SK-N-SH (cell line): ENCODE data around the gene DCUN1D1. TPM values are rescaled to one million over a fixed set of nuclear protein-coding genes. Genes with fewer than 3 reads are reported as not detected.

Source experiments
- CTCF ChIA-PET: fragments of 300-600, 350-600 bp; formaldehyde crosslinking; extraction: SDS; loops from one replicate; lab custom pipeline; 2021; lab: Yijun Ruan, JAX
- POLR2A ChIA-PET: fragments of 350-600 bp; sonication (Branson Sonifier 250); formaldehyde crosslinking; extraction: SDS; loops from one replicate; lab custom pipeline; 2020; ENCODE audit warnings: antibody characterized with exemption, inconsistent platforms; lab: Yijun Ruan, JAX
- DNase-seq: peaks from one replicate; pipeline ENCODE4 v3.0.0; 2012
- H2AFZ ChIP-seq: fragments of 200-600 bp; sonication (generic); 2 replicates; pipeline ENCODE4 v1.8.1; 2016; ENCODE audit warnings: antibody characterized with exemption, mild to moderate bottlenecking, low read depth
- H3F3A ChIP-seq: fragments of 200-600 bp; sonication (generic); replicated peaks from 2 replicates; pipeline ENCODE3; 2016; ENCODE audit warnings: antibody characterized with exemption, mild to moderate bottlenecking; ENCODE audit not compliant: insufficient read depth
- H3K27ac ChIP-seq, 2 experiments: fragments of 200-500 bp in 1 of 2; fragments of 200-600 bp in 1 of 2; sonication (Bioruptor generic) in 1 of 2; sonication (generic), shearing (Covaris generic) in 1 of 2; 2 replicates each; pipeline versions ENCODE4 v1.5.1 to v1.6.1; 2014 to 2016; ENCODE audit warnings: low read depth in 2 of 2, inconsistent platforms in 1 of 2, low read length in 1 of 2, mild to moderate bottlenecking in 1 of 2, mixed read lengths in 1 of 2
- H3K27me3 ChIP-seq: fragments of 200-600 bp; sonication (generic), shearing (Covaris generic); 2 replicates; pipeline ENCODE4 v1.6.1; 2016; ENCODE audit warnings: mixed run types; ENCODE audit not compliant: insufficient read depth
- H3K36me3 ChIP-seq, 2 experiments: fragments of 200-500 bp in 1 of 2; fragments of 200-600 bp in 1 of 2; sonication (Bioruptor generic) in 1 of 2; sonication (generic) in 1 of 2; replicated peaks in 1 of 2; 2 replicates each; pipeline versions ENCODE3 to v1.5.1; 2014 to 2016; ENCODE audit warnings: low read length in 1 of 2, mild to moderate bottlenecking in 1 of 2; ENCODE audit not compliant: insufficient read depth in 2 of 2, control insufficient read depth in 1 of 2
- H3K4me1 ChIP-seq, 2 experiments: fragments of 200-500 bp in 1 of 2; fragments of 200-600 bp in 1 of 2; sonication (Bioruptor generic) in 1 of 2; sonication (generic), shearing (Covaris generic) in 1 of 2; 2 replicates each; pipeline versions ENCODE4 v1.5.1 to v1.6.1; 2014 to 2016; ENCODE audit warnings: low read depth in 1 of 2, low read length in 1 of 2, mixed run types in 1 of 2; ENCODE audit not compliant: insufficient read depth in 2 of 2, control insufficient read depth in 1 of 2
- H3K4me2 ChIP-seq: fragments of 200-600 bp; sonication (generic), shearing (Covaris generic); 2 replicates; pipeline ENCODE4 v1.6.1; 2017; ENCODE audit warnings: mixed run types
- H3K4me3 ChIP-seq, 2 experiments: fragments of 200-500 bp in 1 of 2; fragments of 200-600 bp in 1 of 2; sonication (Bioruptor generic) in 1 of 2; sonication (generic), shearing (Covaris generic) in 1 of 2; 2 replicates each; pipeline versions ENCODE4 v1.5.1 to v1.8.1; 2014 to 2016; ENCODE audit warnings: low read depth in 2 of 2, inconsistent platforms in 1 of 2, low read length in 1 of 2, mild to moderate bottlenecking in 1 of 2, mixed read lengths in 1 of 2, moderate library complexity in 1 of 2
- H3K79me2 ChIP-seq: fragments of 200-600 bp; sonication (generic); 2 replicates; pipeline ENCODE4 v1.8.1; 2017; ENCODE audit warnings: mild to moderate bottlenecking; ENCODE audit not compliant: insufficient read depth
- H3K9ac ChIP-seq: fragments of 200-600 bp; sonication (generic); 2 replicates; pipeline ENCODE4 v1.6.1; 2017; ENCODE audit warnings: mixed run types
- H3K9me2 ChIP-seq: fragments of 200-600 bp; sonication (generic); 2 replicates; pipeline ENCODE4 v1.6.1; 2017; ENCODE audit warnings: mixed run types
- H3K9me3 ChIP-seq: fragments of 200-600 bp; sonication (generic); 2 replicates; pipeline ENCODE4 v1.6.1; 2017; ENCODE audit warnings: mixed run types, mild to moderate bottlenecking, moderate library complexity
- H4K20me1 ChIP-seq: fragments of 200-600 bp; sonication (generic); 2 replicates; pipeline ENCODE4 v1.6.1; 2017; ENCODE audit warnings: mild to moderate bottlenecking, mixed run types; ENCODE audit not compliant: insufficient read depth
- CHD2 ChIP-seq: fragments of 150-350 bp; IDR thresholded peaks from 2 replicates; pipeline ENCODE4 v1.6.1; 2018; ENCODE audit warnings: low read length; ENCODE audit not compliant: partially characterized antibody
- CTCF ChIP-seq: fragments of 200-600 bp; sonication (generic); IDR thresholded peaks from 2 replicates; pipeline ENCODE4 v1.6.1; 2017; ENCODE audit warnings: antibody characterized with exemption, mild to moderate bottlenecking, moderate library complexity
- EP300 ChIP-seq, 2 experiments: IDR thresholded peaks; 2 replicates each; pipeline versions ENCODE4 v1.4.0 to v1.6.1; 2012; ENCODE audit warnings: borderline replicate concordance in 1 of 2, low read depth in 1 of 2, low read length in 1 of 2
- EZH2phosphoT487 ChIP-seq: fragments of 200-600 bp; sonication (generic); IDR thresholded peaks from 2 replicates; pipeline ENCODE4 v1.6.1; 2017; ENCODE audit warnings: low read depth, mixed run types, mild to moderate bottlenecking, antibody characterized with exemption, moderate library complexity, borderline replicate concordance
- FOSL2 ChIP-seq: IDR thresholded peaks from 2 replicates; pipeline ENCODE4 v1.4.0; 2012; ENCODE audit warnings: low read depth, mild to moderate bottlenecking, moderate library complexity, borderline replicate concordance
- IRF3 ChIP-seq: fragments of 150-350 bp; IDR thresholded peaks from 2 replicates; pipeline ENCODE4 v1.6.1; 2016; ENCODE audit warnings: mild to moderate bottlenecking, low read depth, low read length
- JUND ChIP-seq: IDR thresholded peaks from 2 replicates; pipeline ENCODE4 v1.4.0; 2012
- MAX ChIP-seq: IDR thresholded peaks from 2 replicates; pipeline ENCODE4 v1.4.0; 2012; ENCODE audit warnings: low read depth
- MEF2A ChIP-seq: IDR thresholded peaks from 2 replicates; pipeline ENCODE4 v1.4.0; 2012; ENCODE audit warnings: low read depth, borderline replicate concordance
- REST ChIP-seq: IDR thresholded peaks from 2 replicates; pipeline ENCODE4 v1.6.1; 2012; ENCODE audit warnings: mild to moderate bottlenecking, low read depth, low read length, moderate library complexity
- RXRA ChIP-seq: IDR thresholded peaks from 2 replicates; pipeline ENCODE4 v1.4.0; 2012; ENCODE audit warnings: low read depth, mild to moderate bottlenecking, borderline replicate concordance
- SIN3A ChIP-seq: IDR thresholded peaks from 2 replicates; pipeline ENCODE4 v1.6.1; 2012; ENCODE audit warnings: low read depth, mild to moderate bottlenecking, low read length, moderate library complexity, borderline replicate concordance
- TCF12 ChIP-seq: IDR thresholded peaks from 2 replicates; pipeline ENCODE4 v1.4.0; 2012
- TEAD4 ChIP-seq: IDR thresholded peaks from 2 replicates; pipeline ENCODE4 v1.4.0; 2012; ENCODE audit warnings: mild to moderate bottlenecking, borderline replicate concordance; ENCODE audit not compliant: insufficient read depth
- ZBTB33 ChIP-seq: IDR thresholded peaks from 2 replicates; pipeline ENCODE4 v1.4.0; 2012; ENCODE audit warnings: low read depth, borderline replicate concordance
- WGBS: methylation state at CpG from one replicate; pipeline ENCODE4 v1.1.6; 2017; ENCODE audit warnings: low lambda C conversion rate; 5-methylcytosine and 5-hydroxymethylcytosine counted together
- polyA plus RNA-seq, 3 experiments: library from polyadenylated mRNA; depleted of rRNA; stranded (reverse); fragments of >200 nt; gene quantifications; 2 replicates each; pipeline ENCODE4 v1.2.3, GENCODE V29; 2012

The DCUN1D1 gene
- polyA plus RNA-seq, 1 of the 3 experiments (the other 2 are of a cell fraction): 4.5 TPM

- Histone ChIP-seq H3K4me2 (no peak overlapping the region), H3K4me1 (no peaks in the 10 kb centered on the region; a peak in 1 of 4 replicates), H3K27me3 (no peaks in the 10 kb centered on the region), H3K27ac (no peak overlapping the region), H3K9me2 (no peaks in the 10 kb centered on the region), H4K20me1 (no peaks in the 10 kb centered on the region), H3K4me3 (no peak overlapping the region), H3F3A (peaks cover 5% of the 10 kb centered on the region), H2AFZ (no peak overlapping the region), H3K9me3 (peaks cover 3% of the 10 kb centered on the region; the same call in 1 of the 2 replicates), H3K79me2 (no peaks in the 10 kb centered on the region)
- POLR2A ChIA-PET: no interaction called here
- CTCF ChIA-PET: no interaction called here
- 97% methylated on average over 1 of the region's 1 CpG for WGBS
- DNase-seq: no peak
- TF ChIP-seq TEAD4 (no peak), ZBTB33 (no peak), TCF12 (no peak), EZH2phosphoT487 (no peak), FOSL2 (no peak), CTCF (no peak), REST (no peak), CHD2 (no peak), SIN3A (no peak), RXRA (no peak), EP300 (IDR thresholded peaks at IDR 0.05; ENCODE audit: borderline replicate concordance in 1 of 2, low read depth in 1 of 2, low read length in 1 of 2) (no peak), IRF3 (no peak), MAX (no peak), JUND (no peak), MEF2A (no peak)
- TF ChIP-seq, all 33 proteins: peak for 0
- Histone ChIP-seq H3K9ac (no peak overlapping the region), H3K36me3 (peaks cover 10 to 33% of the 10 kb centered on the region in 2 experiments)
Observed at GRCh38 chr3:182936918-182937285, 43.4 kb downstream of the DCUN1D1 start.
